HEK293 (cell line): ENCODE data around the gene TAP2.

ENCODE experiments used
- KLF10 ChIP-seq: fragments of 450-650 bp; IDR thresholded peaks from 2 replicates; pipeline ENCODE4 v1.5.1; 2018; ENCODE audit warnings: missing biosample characterization, mild to moderate bottlenecking, missing genetic modification characterization
- MEIS1 ChIP-seq: sonication (generic); formaldehyde crosslinking; IDR thresholded peaks from 2 replicates; pipeline ENCODE4 v1.8.1; 2022; ENCODE audit warnings: missing genetic modification reagents, mild to moderate bottlenecking, borderline replicate concordance
- ZNF10 ChIP-seq: fragments of 450-650 bp; formaldehyde crosslinking; IDR thresholded peaks from 2 replicates; pipeline ENCODE4 v1.5.1; 2017; ENCODE audit warnings: missing biosample characterization, missing genetic modification characterization
- ZNF239 ChIP-seq: fragments of 450-650 bp; formaldehyde crosslinking; IDR thresholded peaks from 2 replicates; pipeline ENCODE4 v1.5.1; 2016; ENCODE audit warnings: missing biosample characterization, missing genetic modification characterization
- ZNF701 ChIP-seq: fragments of 450-650 bp; formaldehyde crosslinking; IDR thresholded peaks from 2 replicates; pipeline ENCODE4 v1.5.1; 2016; ENCODE audit warnings: missing biosample characterization, missing genetic modification characterization
- ZNF707 ChIP-seq: fragments of 450-650 bp; formaldehyde crosslinking; IDR thresholded peaks from 2 replicates; pipeline ENCODE4 v1.5.1; 2016; ENCODE audit warnings: missing biosample characterization, missing genetic modification characterization
- ZNF768 ChIP-seq: fragments of 450-650 bp; formaldehyde crosslinking; IDR thresholded peaks from 2 replicates; pipeline ENCODE4 v1.5.1; 2018; ENCODE audit warnings: missing biosample characterization, mild to moderate bottlenecking, missing genetic modification characterization
- TF ChIP-seq, protein P1 (sequence below): fragments of 450-650 bp; formaldehyde crosslinking; IDR thresholded peaks from 2 replicates; pipeline ENCODE4 v1.5.1; 2016; ENCODE audit warnings: missing biosample characterization, missing genetic modification characterization
- TF ChIP-seq, protein P2 (sequence below): fragments of 450-650 bp; formaldehyde crosslinking; IDR thresholded peaks from 2 replicates; pipeline ENCODE4 v1.5.1; 2016; ENCODE audit warnings: missing biosample characterization, missing genetic modification characterization

DNA sequence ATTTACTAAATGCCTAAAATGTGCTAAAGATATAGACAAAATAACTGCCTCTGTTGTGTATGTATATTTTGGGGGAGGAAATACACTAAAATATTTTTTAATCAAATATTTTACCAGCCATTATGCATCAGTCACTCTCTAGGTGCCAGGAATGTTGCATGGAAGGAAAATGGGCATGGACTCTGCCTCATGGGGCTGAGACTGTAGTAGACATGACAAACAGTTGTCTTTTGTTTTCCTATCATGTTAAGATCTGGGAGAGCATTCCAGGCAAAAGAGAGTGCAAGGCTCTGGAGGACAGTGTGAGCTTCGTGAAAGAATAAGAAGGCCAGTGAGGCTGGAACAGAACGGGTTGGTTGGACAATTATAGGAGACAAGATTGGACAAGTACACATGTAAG, 48.2 kb downstream of the TAP2 start:
- TF ChIP-seq, protein P1, sequence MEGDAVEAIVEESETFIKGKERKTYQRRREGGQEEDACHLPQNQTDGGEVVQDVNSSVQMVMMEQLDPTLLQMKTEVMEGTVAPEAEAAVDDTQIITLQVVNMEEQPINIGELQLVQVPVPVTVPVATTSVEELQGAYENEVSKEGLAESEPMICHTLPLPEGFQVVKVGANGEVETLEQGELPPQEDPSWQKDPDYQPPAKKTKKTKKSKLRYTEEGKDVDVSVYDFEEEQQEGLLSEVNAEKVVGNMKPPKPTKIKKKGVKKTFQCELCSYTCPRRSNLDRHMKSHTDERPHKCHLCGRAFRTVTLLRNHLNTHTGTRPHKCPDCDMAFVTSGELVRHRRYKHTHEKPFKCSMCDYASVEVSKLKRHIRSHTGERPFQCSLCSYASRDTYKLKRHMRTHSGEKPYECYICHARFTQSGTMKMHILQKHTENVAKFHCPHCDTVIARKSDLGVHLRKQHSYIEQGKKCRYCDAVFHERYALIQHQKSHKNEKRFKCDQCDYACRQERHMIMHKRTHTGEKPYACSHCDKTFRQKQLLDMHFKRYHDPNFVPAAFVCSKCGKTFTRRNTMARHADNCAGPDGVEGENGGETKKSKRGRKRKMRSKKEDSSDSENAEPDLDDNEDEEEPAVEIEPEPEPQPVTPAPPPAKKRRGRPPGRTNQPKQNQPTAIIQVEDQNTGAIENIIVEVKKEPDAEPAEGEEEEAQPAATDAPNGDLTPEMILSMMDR (tag by site-specific recombination) = no peak
- no peak for TF ChIP-seq ZNF10
- TF ChIP-seq, protein P2, sequence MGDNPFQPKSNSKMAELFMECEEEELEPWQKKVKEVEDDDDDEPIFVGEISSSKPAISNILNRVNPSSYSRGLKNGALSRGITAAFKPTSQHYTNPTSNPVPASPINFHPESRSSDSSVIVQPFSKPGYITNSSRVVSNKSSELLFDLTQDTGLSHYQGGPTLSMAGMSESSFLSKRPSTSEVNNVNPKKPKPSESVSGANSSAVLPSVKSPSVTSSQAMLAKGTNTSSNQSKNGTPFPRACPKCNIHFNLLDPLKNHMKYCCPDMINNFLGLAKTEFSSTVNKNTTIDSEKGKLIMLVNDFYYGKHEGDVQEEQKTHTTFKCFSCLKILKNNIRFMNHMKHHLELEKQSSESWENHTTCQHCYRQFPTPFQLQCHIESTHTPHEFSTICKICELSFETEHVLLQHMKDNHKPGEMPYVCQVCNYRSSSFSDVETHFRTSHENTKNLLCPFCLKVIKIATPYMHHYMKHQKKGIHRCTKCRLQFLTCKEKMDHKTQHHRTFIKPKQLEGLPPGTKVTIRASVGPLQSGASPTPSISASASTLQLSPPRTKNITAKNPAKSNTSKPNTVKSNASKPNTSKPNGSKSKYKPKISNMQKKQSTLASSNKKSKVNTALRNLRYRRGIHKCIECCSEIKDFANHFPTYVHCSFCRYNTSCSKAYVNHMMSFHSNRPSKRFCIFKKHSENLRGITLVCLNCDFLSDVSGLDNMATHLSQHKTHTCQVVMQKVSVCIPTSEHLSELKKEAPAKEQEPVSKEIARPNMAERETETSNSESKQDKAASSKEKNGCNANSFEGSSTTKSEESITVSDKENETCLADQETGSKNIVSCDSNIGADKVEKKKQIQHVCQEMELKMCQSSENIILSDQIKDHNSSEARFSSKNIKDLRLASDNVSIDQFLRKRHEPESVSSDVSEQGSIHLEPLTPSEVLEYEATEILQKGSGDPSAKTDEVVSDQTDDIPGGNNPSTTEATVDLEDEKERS (tag by site-specific recombination) = no peak
- TF ChIP-seq ZNF239 (tag by site-specific recombination) = no peak
- no peak for TF ChIP-seq MEIS1
- no peak for TF ChIP-seq ZNF707 (tag by site-specific recombination)
- no peak for TF ChIP-seq ZNF701
- TF ChIP-seq ZNF768 (tag by site-specific recombination) = no peak
- no peak for TF ChIP-seq KLF10 (tag by site-specific recombination)
